Smooth muscle cell (in vitro differentiated cells): ENCODE results near the gene LORICRIN. TPM values are rescaled to one million over a fixed set of nuclear protein-coding genes. Genes with fewer than 3 reads are reported as not detected.

Experiments
- DNase-seq: peaks from one replicate; lab custom pipeline; 2025; ENCODE audit not compliant: unreplicated experiment; lab: John Stamatoyannopoulos, UW
- H2AFZ ChIP-seq: fragments of 200-600 bp; sonication (generic); 2 replicates; pipeline ENCODE4 v1.6.0; 2016; ENCODE audit warnings: antibody characterized with exemption, low read depth, mild to moderate bottlenecking
- H3F3A ChIP-seq: fragments of 200-600 bp; sonication (generic); 2 replicates; pipeline ENCODE4 v1.6.0; 2017; ENCODE audit warnings: antibody characterized with exemption, low read depth
- H3K27ac ChIP-seq: fragments of 200-600 bp; sonication (generic); 2 replicates; pipeline ENCODE4 v1.5.1; 2016; ENCODE audit warnings: low read depth, mild to moderate bottlenecking
- H3K27me3 ChIP-seq: fragments of 200-600 bp; sonication (generic); 2 replicates; pipeline ENCODE4 v1.6.1; 2016; ENCODE audit warnings: low read depth, mild to moderate bottlenecking
- H3K36me3 ChIP-seq: fragments of 200-600 bp; sonication (generic); 2 replicates; pipeline ENCODE4 v1.5.1; 2016; ENCODE audit warnings: low read depth
- H3K4me1 ChIP-seq: fragments of 200-600 bp; sonication (generic); 2 replicates; pipeline ENCODE4 v1.5.1; 2016; ENCODE audit warnings: low read depth
- H3K4me2 ChIP-seq: fragments of 200-600 bp; sonication (generic); 2 replicates; pipeline ENCODE4 v1.6.0; 2016; ENCODE audit warnings: mild to moderate bottlenecking
- H3K4me3 ChIP-seq: fragments of 200-600 bp; sonication (generic); 2 replicates; pipeline ENCODE4 v1.5.1; 2016; ENCODE audit warnings: mild to moderate bottlenecking
- H3K79me2 ChIP-seq: fragments of 200-600 bp; sonication (generic); 2 replicates; pipeline ENCODE4 v1.6.0; 2016; ENCODE audit warnings: low read depth, mild to moderate bottlenecking
- H3K9ac ChIP-seq: fragments of 200-600 bp; sonication (generic); 2 replicates; pipeline ENCODE4 v1.6.0; 2016; ENCODE audit warnings: low read depth
- H3K9me3 ChIP-seq: fragments of 200-600 bp; sonication (generic); replicated peaks from 2 replicates; pipeline ENCODE4 v1.5.1; 2016; ENCODE audit warnings: low read depth
- H4K20me1 ChIP-seq: fragments of 200-600 bp; sonication (generic); 2 replicates; pipeline ENCODE4 v1.6.0; 2016; ENCODE audit warnings: low read depth
- WGBS: methylation state at CpG from one replicate; pipeline ENCODE4 v1.1.7; 2016; ENCODE audit warnings: low lambda C conversion rate; 5-methylcytosine and 5-hydroxymethylcytosine counted together
- polyA plus RNA-seq: library from polyadenylated mRNA; unstranded; fragments of >200 nt; fragmentation: Nextera tagmentation; extraction: Ambion mirVana; gene quantifications from 2 replicates; pipeline ENCODE4 v1.2.1, GENCODE V29; 2016
- total RNA-seq: library from RNA; depleted of rRNA; stranded (reverse); fragments of >200 nt; gene quantifications from 2 replicates; pipeline ENCODE4 v1.2.3, GENCODE V29; 2014
- TF ChIP-seq, protein P1 (sequence below): fragments of 200-600 bp; sonication (generic); IDR thresholded peaks from 2 replicates; pipeline ENCODE4 v1.5.1; 2017; ENCODE audit warnings: borderline replicate concordance, mild to moderate bottlenecking, antibody characterized with exemption; ENCODE audit not compliant: insufficient read depth, poor library complexity, severe bottlenecking

LORICRIN gene
- total and polyA plus RNA-seq, 2 experiments from 2014 or later: not detected

- TF ChIP-seq, protein P1, sequence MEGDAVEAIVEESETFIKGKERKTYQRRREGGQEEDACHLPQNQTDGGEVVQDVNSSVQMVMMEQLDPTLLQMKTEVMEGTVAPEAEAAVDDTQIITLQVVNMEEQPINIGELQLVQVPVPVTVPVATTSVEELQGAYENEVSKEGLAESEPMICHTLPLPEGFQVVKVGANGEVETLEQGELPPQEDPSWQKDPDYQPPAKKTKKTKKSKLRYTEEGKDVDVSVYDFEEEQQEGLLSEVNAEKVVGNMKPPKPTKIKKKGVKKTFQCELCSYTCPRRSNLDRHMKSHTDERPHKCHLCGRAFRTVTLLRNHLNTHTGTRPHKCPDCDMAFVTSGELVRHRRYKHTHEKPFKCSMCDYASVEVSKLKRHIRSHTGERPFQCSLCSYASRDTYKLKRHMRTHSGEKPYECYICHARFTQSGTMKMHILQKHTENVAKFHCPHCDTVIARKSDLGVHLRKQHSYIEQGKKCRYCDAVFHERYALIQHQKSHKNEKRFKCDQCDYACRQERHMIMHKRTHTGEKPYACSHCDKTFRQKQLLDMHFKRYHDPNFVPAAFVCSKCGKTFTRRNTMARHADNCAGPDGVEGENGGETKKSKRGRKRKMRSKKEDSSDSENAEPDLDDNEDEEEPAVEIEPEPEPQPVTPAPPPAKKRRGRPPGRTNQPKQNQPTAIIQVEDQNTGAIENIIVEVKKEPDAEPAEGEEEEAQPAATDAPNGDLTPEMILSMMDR: no peak
- no peak for DNase-seq
Measured at GRCh38 chr1:153233448-153233847, 26.0 kb upstream of the LORICRIN start.

GRCh38 chr1:153238527-153238926, 21.0 kb upstream of the LORICRIN start:
- Histone ChIP-seq H3K79me2 (no peaks in the 10 kb centered on the region), H3K4me3 (no peak overlapping the region), H3F3A (no peaks in the 10 kb centered on the region), H2AFZ (no peak overlapping the region), H3K27ac (no peak overlapping the region), H3K27me3 (no peaks in the 10 kb centered on the region), H3K9ac (no peak overlapping the region), H3K4me1 (no peaks in the 10 kb centered on the region), H4K20me1 (no peaks in the 10 kb centered on the region), H3K36me3 (no peaks in the 10 kb centered on the region), H3K4me2 (no peak overlapping the region), H3K9me3 (no peaks in the 10 kb centered on the region)
- 95% methylated on average over 2 of the region's 2 CpGs for WGBS
- TF ChIP-seq, protein P1: no peak
- DNase-seq: no peak

More at GRCh38 chr1:153233448-153233847, 26.0 kb upstream of the LORICRIN start:
- Histone ChIP-seq H3K9ac (no peak overlapping the region), H3K27ac (no peak overlapping the region), H3K4me2 (no peak overlapping the region), H3K27me3 (no peaks in the 10 kb centered on the region), H4K20me1 (no peaks in the 10 kb centered on the region), H3K36me3 (no peaks in the 10 kb centered on the region), H3K79me2 (no peaks in the 10 kb centered on the region), H3K9me3 (no peaks in the 10 kb centered on the region), H2AFZ (no peak overlapping the region), H3K4me1 (no peaks in the 10 kb centered on the region), H3K4me3 (no peak overlapping the region), H3F3A (no peaks in the 10 kb centered on the region)
- 42% methylated on average over 1 of the region's 1 CpG for WGBS

DNA sequence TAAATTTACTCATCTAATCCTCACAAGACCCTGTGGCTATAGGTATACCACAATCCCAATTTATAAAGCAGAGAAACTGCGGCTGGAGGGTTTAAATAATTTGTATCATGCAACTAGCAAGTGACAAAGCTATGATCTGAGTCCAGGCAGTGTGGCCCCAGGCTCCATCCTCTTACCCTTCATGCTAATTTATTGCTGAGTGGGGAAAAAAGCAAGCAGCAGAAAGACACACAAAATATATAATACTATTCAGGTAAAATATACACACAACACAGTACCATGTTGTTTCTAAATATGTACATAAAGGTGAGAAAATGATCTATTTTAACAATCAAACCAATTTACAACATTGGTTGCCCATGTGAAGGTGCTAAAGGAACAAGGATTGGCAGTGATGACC, 17.3 kb upstream of the LORICRIN start:
- no peaks in the 10 kb centered on the region for H3K79me2 ChIP-seq
- no peak for DNase-seq
- WGBS: 71% methylated on average over 1 of the region's 1 CpG
- H4K20me1 ChIP-seq: no peaks in the 10 kb centered on the region
- H3K4me3 ChIP-seq: no peak overlapping the region
- H2AFZ ChIP-seq: no peak overlapping the region
- no peaks in the 10 kb centered on the region for H3K9me3 ChIP-seq
- no peak overlapping the region for H3K4me2 ChIP-seq
- no peaks in the 10 kb centered on the region for H3F3A ChIP-seq
- no peak overlapping the region for H3K9ac ChIP-seq
- H3K27me3 ChIP-seq: no peaks in the 10 kb centered on the region
- H3K4me1 ChIP-seq: no peaks in the 10 kb centered on the region
- no peak overlapping the region for H3K27ac ChIP-seq
- TF ChIP-seq, protein P1: no peak
- no peaks in the 10 kb centered on the region for H3K36me3 ChIP-seq

- no peak for DNase-seq
- no peak overlapping the region for H2AFZ ChIP-seq
- no peak overlapping the region for H3K4me3 ChIP-seq
- H3K27ac ChIP-seq: no peak overlapping the region
- no peaks in the 10 kb centered on the region for H4K20me1 ChIP-seq
- no peaks in the 10 kb centered on the region for H3K27me3 ChIP-seq
- TF ChIP-seq, protein P1: no peak
- WGBS: 74% methylated on average over 4 of the region's 4 CpGs
- peaks cover 5% of the 10 kb centered on the region for H3K9me3 ChIP-seq
- H3K79me2 ChIP-seq: no peaks in the 10 kb centered on the region
- no peak overlapping the region for H3K9ac ChIP-seq
- H3K4me2 ChIP-seq: no peak overlapping the region
- no peaks in the 10 kb centered on the region for H3K4me1 ChIP-seq
- no peaks in the 10 kb centered on the region for H3F3A ChIP-seq
- no peaks in the 10 kb centered on the region for H3K36me3 ChIP-seq
Measured at GRCh38 chr1:153245466-153245865, 14.0 kb upstream of the LORICRIN start.
